ENCODE results near the gene CYP2A7.
"Not testable (repeated sequence)": the region's sequence is repeated elsewhere in the genome, so short reads cannot be mapped to it uniquely, and the experiment has no call there.

CYP2A7 gene

GRCh38 chr19:40908976-40909375 is 26.9 kb upstream of the CYP2A7 start:
- DNase-seq (ENCODE audit: insufficient read length, low spot score) (no peak), FAIRE-seq (no peak)
- no peak for TF ChIP-seq POLR2A (IDR thresholded peaks at IDR 0.05; ENCODE audit: low read depth, low read length)

- DNase-seq (ENCODE audit: insufficient read length, low spot score) (no peak), FAIRE-seq (no peak)
- no peak for TF ChIP-seq POLR2A (IDR thresholded peaks at IDR 0.05; ENCODE audit: low read depth, low read length)
Measured at GRCh38 chr19:40907968-40908735, 26.1 kb upstream of the CYP2A7 start.

- no peak for TF ChIP-seq POLR2A (IDR thresholded peaks at IDR 0.05; ENCODE audit: low read depth, low read length)
- FAIRE-seq (no peak), DNase-seq (ENCODE audit: insufficient read length, low spot score) (no peak)
Measured at GRCh38 chr19:40906512-40906911, 24.5 kb upstream of the CYP2A7 start.

- DNase-seq (ENCODE audit: insufficient read length, low spot score); FAIRE-seq: not testable (repeated sequence)
Measured at GRCh38 chr19:40904673-40905156, 22.7 kb upstream of the CYP2A7 start.

- not testable (repeated sequence) for FAIRE-seq
Measured at GRCh38 chr19:40901975-40902750, 20.1 kb upstream of the CYP2A7 start.

GRCh38 chr19:40900521-40900920 is 18.5 kb upstream of the CYP2A7 start:
- DNase-seq (ENCODE audit: insufficient read length, low spot score); FAIRE-seq: not testable (repeated sequence)

More at GRCh38 chr19:40901975-40902750, 20.1 kb upstream of the CYP2A7 start:
- DNase-seq (ENCODE audit: insufficient read length, low spot score), result not testable (repeated sequence)

- not testable (repeated sequence) for FAIRE-seq
Measured at GRCh38 chr19:40899964-40900363, 17.9 kb upstream of the CYP2A7 start.

GRCh38 chr19:40896843-40897789 is 15.1 kb upstream of the CYP2A7 start:
- FAIRE-seq; DNase-seq (ENCODE audit: insufficient read length, low spot score): not testable (repeated sequence)

More at GRCh38 chr19:40899964-40900363, 17.9 kb upstream of the CYP2A7 start:
- not testable (repeated sequence) for DNase-seq (ENCODE audit: insufficient read length, low spot score)

GRCh38 chr19:40896418-40896796 is 14.4 kb upstream of the CYP2A7 start:
- FAIRE-seq, result no peak

GRCh38 chr19:40893112-40893511 is 11.1 kb upstream of the CYP2A7 start:
- no peak for TF ChIP-seq POLR2A (IDR thresholded peaks at IDR 0.05; ENCODE audit: low read depth, low read length)
- DNase-seq (ENCODE audit: insufficient read length, low spot score), result no peak
- FAIRE-seq, result no peak

More at GRCh38 chr19:40896418-40896796, 14.4 kb upstream of the CYP2A7 start:
- no peak for TF ChIP-seq POLR2A (IDR thresholded peaks at IDR 0.05; ENCODE audit: low read depth, low read length)
- DNase-seq (ENCODE audit: insufficient read length, low spot score), result no peak

- no peak for FAIRE-seq
- DNase-seq (ENCODE audit: insufficient read length, low spot score), result no peak
- TF ChIP-seq POLR2A (IDR thresholded peaks at IDR 0.05; ENCODE audit: low read depth, low read length), result no peak
Measured at GRCh38 chr19:40889366-40889765, 7.3 kb upstream of the CYP2A7 start.

- TF ChIP-seq POLR2A (IDR thresholded peaks at IDR 0.05; ENCODE audit: low read depth, low read length), result no peak
- FAIRE-seq, result no peak
- DNase-seq (ENCODE audit: insufficient read length, low spot score), result no peak
Measured at GRCh38 chr19:40888191-40888590, 6.2 kb upstream of the CYP2A7 start.

GRCh38 chr19:40884187-40884931 is 2.3 kb upstream of the CYP2A7 start:
- DNase-seq (ENCODE audit: insufficient read length, low spot score); FAIRE-seq: not testable (repeated sequence)

- DNase-seq (ENCODE audit: insufficient read length, low spot score); FAIRE-seq: not testable (repeated sequence)
Measured at GRCh38 chr19:40879349-40879748, 2.7 kb downstream of the CYP2A7 start.

- FAIRE-seq, result not testable (repeated sequence)
Measured at GRCh38 chr19:40875526-40875951, 6.5 kb downstream of the CYP2A7 start.

GRCh38 chr19:40874874-40875273 is 7.2 kb downstream of the CYP2A7 start:
- not testable (repeated sequence) for FAIRE-seq; DNase-seq (ENCODE audit: insufficient read length, low spot score)

More at GRCh38 chr19:40875526-40875951, 6.5 kb downstream of the CYP2A7 start:
- not testable (repeated sequence) for DNase-seq (ENCODE audit: insufficient read length, low spot score)

- FAIRE-seq, result not testable (repeated sequence)
Measured at GRCh38 chr19:40873873-40874272, 8.2 kb downstream of the CYP2A7 start.

More at GRCh38 chr19:40873873-40874272, 8.2 kb downstream of the CYP2A7 start:
- not testable (repeated sequence) for DNase-seq (ENCODE audit: insufficient read length, low spot score)

All from H54 (cell line).